CD4-positive, alpha-beta T cell treated with Interleukin-2 at 100 ng/mL for 4 hours (primary cell): ENCODE measurements around the gene B3GNT4.
"Not testable (repeated sequence)": the region's sequence is repeated elsewhere in the genome, so short reads cannot be mapped to it uniquely, and the experiment has no call there.

Source experiments
- DNase-seq: peaks from one replicate; pipeline ENCODE4 v3.0.0-alpha.2; 2020; ENCODE audit warnings: low spot score

The B3GNT4 gene

GRCh38 chr12:122216445-122216844 lies 12.9 kb downstream of the B3GNT4 start:
- DNase-seq, result no peak

GRCh38 chr12:122225683-122226365 lies 22.3 kb downstream of the B3GNT4 start, which contains the start of gene DIABLO:
Gene DIABLO, minus strand, starts transcription at chr12:122226052. Its CDS starts 38 bp downstream, at chr12:122226014.
- DNase-seq, result peak; percentile 100

GRCh38 chr12:122226366-122227125 lies 23.0 kb downstream of the B3GNT4 start:
- DNase-seq, result no peak

GRCh38 chr12:122227341-122227740 lies 23.8 kb downstream of the B3GNT4 start:
- peak; percentile 78 for DNase-seq

- no peak for DNase-seq
Measured at GRCh38 chr12:122228092-122228491, 24.6 kb downstream of the B3GNT4 start.

- no peak for DNase-seq
Measured at GRCh38 chr12:122230798-122231197, 27.3 kb downstream of the B3GNT4 start.

- no peak for DNase-seq
Measured at GRCh38 chr12:122232691-122233090, 29.2 kb downstream of the B3GNT4 start.

- no peak for DNase-seq
Measured at GRCh38 chr12:122235741-122236140, 32.2 kb downstream of the B3GNT4 start.

- DNase-seq, result no peak
Measured at GRCh38 chr12:122238861-122239260, 35.4 kb downstream of the B3GNT4 start.

GRCh38 chr12:122243965-122244364 lies 40.5 kb downstream of the B3GNT4 start:
- DNase-seq, result peak; percentile 43

GRCh38 chr12:122244565-122245371 lies 41.3 kb downstream of the B3GNT4 start:
- DNase-seq, result peak; percentile 51

GRCh38 chr12:122245553-122245952 lies 42.0 kb downstream of the B3GNT4 start:
- no peak for DNase-seq

GRCh38 chr12:122250047-122250446 lies 46.5 kb downstream of the B3GNT4 start:
- no peak for DNase-seq

GRCh38 chr12:122250536-122250935 lies 47.0 kb downstream of the B3GNT4 start:
- no peak for DNase-seq

GRCh38 chr12:122258462-122258861 lies 55.0 kb downstream of the B3GNT4 start:
- not testable (repeated sequence) for DNase-seq
